GM13976 (cell line): Measurements from ENCODE around the gene PROM1.

Experiments
- DNase-seq: peaks from one replicate; pipeline ENCODE4 v3.0.0; 2012; ENCODE audit warnings: low spot score
- CTCF ChIP-seq: IDR thresholded peaks from 2 replicates; pipeline ENCODE4 v1.5.1; 2012; ENCODE audit warnings: borderline replicate concordance, mild to moderate bottlenecking; ENCODE audit not compliant: insufficient read depth; ENCODE audit errors: extremely low read depth, missing control alignments, control extremely low read depth
- in situ Hi-C: fragments of 300-500 bp; cut with MboI; formaldehyde crosslinking; loops from one replicate; pipeline ENCODE4 v1.12.0; 2022; ENCODE audit warnings: low sequenced_read_pairs, mixed read lengths, inconsistent platforms; ENCODE audit not compliant: unreplicated experiment

PROM1 gene

GRCh38 chr4:16082426-16083240, 1.2 kb downstream of the PROM1 start:
- TF ChIP-seq CTCF, result no peak
- peak; percentile 51 for DNase-seq
- in situ Hi-C loops, result no loop called here

GRCh38 chr4:16082041-16082425, 1.8 kb downstream of the PROM1 start:
- DNase-seq, result no peak
- TF ChIP-seq CTCF, result no peak
- in situ Hi-C loops, result no loop called here

GRCh38 chr4:16079046-16079445, 4.8 kb downstream of the PROM1 start:
- TF ChIP-seq CTCF, result no peak
- DNase-seq, result peak; percentile 59
- in situ Hi-C loops, result no loop called here

GRCh38 chr4:16078195-16078760, 5.5 kb downstream of the PROM1 start:
- in situ Hi-C loops, result no loop called here
- no peak for DNase-seq
- TF ChIP-seq CTCF, result no peak

- no peak for TF ChIP-seq CTCF
- no peak for DNase-seq
- in situ Hi-C loops, result no loop called here
These were observed 6.0 kb downstream of the PROM1 start for GRCh38 chr4:16077786-16078185.

- in situ Hi-C loops, result no loop called here
- DNase-seq, result no peak
- no peak for TF ChIP-seq CTCF
These were observed 7.7 kb downstream of the PROM1 start for GRCh38 chr4:16075975-16076757.
